Choroid plexus epithelial cell (primary cell): ENCODE measurements around the gene ZNF212.
"Not testable (repeated sequence)": the region's sequence is repeated elsewhere in the genome, so short reads cannot be mapped to it uniquely, and the experiment has no call there.

Experiments used
- DNase-seq: peaks from one replicate; pipeline ENCODE4 v3.0.0-alpha.2; 2010; ENCODE audit warnings: low read depth
- H3K4me3 ChIP-seq: 2 replicates; pipeline ENCODE4 v1.5.1; 2011; ENCODE audit warnings: low read depth, mild to moderate bottlenecking, control low read depth, low read length, moderate library complexity
- CTCF ChIP-seq: conservative IDR thresholded peaks from 2 replicates; pipeline ENCODE4 v1.5.1; 2011; ENCODE audit warnings: low read depth, mild to moderate bottlenecking, control low read depth, inconsistent platforms, low read length, moderate library complexity

ZNF212 gene

GRCh38 chr7:149228831-149229471 lies 10.5 kb upstream of the ZNF212 start:
- TF ChIP-seq CTCF, result no peak
- peak; percentile 7 for DNase-seq
- H3K4me3 ChIP-seq, result no peak overlapping the region

GRCh38 chr7:149229526-149229925 lies 9.9 kb upstream of the ZNF212 start:
- DNase-seq, result no peak
- H3K4me3 ChIP-seq, result no peak overlapping the region
- no peak for TF ChIP-seq CTCF

GRCh38 chr7:149232362-149232761 lies 7.1 kb upstream of the ZNF212 start:
- TF ChIP-seq CTCF, result no peak
- no peak for DNase-seq
- no peak overlapping the region for H3K4me3 ChIP-seq

GRCh38 chr7:149233655-149234204 lies 5.7 kb upstream of the ZNF212 start:
- DNase-seq, result peak; percentile 87
- not testable (repeated sequence) for H3K4me3 ChIP-seq

GRCh38 chr7:149237502-149237901 lies 1.9 kb upstream of the ZNF212 start:
- TF ChIP-seq CTCF, result no peak
- no peak for DNase-seq
- H3K4me3 ChIP-seq, result no peak overlapping the region

- DNase-seq, result no peak
- TF ChIP-seq CTCF, result no peak
- H3K4me3 ChIP-seq, result no peak overlapping the region
Observed at GRCh38 chr7:149238051-149238450, 1.4 kb upstream of the ZNF212 start.

GRCh38 chr7:149240637-149241036 lies 1.2 kb downstream of the ZNF212 start:
- peak overlapping the region; percentile 94 for H3K4me3 ChIP-seq
- no peak for TF ChIP-seq CTCF
- no peak for DNase-seq
